ENCODE data around the gene GRM8.

GRCh38 chr7:126881315-126881714 is 371.4 kb downstream of the GRM8 start:
- TF ChIP-seq CTCF (IDR thresholded peaks at IDR 0.05; ENCODE audit: borderline replicate concordance, extremely low read depth, low read length, poor library complexity, severe bottlenecking) (no peak), EZH2 (IDR thresholded peaks at IDR 0.05; ENCODE audit: borderline replicate concordance, low read depth, low read length, severe bottlenecking) (no peak)

All from DND-41 (cell line).